GM21723 (cell line): ENCODE results near the gene JARID2.

Experiments
- ATAC-seq: cut with Tn5 transposase; IDR thresholded peaks from one replicate; pipeline ENCODE4 v1.9.1; 2021; ENCODE audit warnings: mild to moderate bottlenecking, moderate library complexity; ENCODE audit not compliant: unreplicated experiment

Gene JARID2

DNA sequence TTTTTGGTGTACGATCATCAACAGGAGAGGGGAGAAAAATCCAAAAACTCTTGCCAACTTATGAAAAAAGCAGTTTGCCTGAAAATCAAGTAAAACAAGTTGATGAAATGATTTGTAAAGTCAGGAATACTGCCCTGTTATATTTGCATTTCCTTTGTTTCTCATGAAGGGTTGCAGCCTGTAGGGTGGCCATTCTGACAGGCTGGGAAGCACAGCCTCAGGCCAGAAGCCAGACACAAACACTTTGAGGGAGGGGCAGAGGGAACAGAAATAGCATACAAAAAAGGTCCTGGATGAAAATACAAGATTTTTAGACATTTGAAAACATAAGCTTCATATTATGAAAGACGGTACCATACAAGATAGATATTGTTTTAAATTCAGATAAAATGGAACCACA, 307.2 kb downstream of the JARID2 start:
- ATAC-seq: no peak

DNA sequence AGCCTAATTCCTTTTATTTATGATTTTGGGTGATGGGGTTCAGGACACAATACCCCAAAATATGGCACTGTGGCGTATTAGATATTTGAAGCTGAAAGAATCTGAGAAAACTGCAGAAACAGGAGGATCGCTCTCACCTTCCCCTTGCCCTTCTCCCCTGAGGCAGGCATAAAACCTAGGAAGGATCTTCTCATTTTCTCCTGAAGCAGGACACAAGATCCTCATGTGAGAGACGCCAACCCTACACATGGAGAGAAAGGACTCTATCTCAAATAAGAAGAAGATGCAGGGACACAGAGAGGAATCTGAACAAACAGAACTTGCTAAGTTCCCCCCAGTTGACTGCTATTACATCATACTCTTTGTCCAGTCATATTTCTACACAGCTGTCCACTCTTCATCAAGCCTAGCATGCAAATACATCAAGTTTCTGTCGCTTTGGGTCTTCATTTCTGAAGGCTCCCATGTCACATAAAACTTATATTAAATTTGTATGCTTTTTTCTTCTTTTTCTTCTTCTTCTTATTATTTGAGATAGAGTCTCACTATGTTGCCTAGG, 307.9 kb downstream of the JARID2 start:
- no peak for ATAC-seq

DNA sequence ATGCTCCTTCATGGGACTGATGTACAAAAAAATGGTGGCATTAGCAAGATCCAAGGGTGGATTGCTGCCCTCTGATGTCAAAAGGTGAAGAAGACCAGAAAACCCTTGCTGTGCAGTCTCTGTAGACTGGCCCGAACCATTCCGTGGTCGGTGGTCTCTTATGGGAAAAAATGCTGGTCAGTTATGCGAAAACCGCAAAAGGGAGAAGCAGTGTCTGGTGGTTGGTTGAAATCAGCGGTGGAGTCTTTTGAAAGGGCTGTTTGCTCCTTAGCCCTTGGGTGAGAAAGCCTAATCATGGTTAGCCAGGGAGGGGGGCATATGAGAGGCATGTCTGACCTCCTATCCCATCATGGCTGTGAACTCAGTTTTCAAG, 308.8 kb downstream of the JARID2 start:
- no peak for ATAC-seq

- ATAC-seq: no peak
Observed at GRCh38 chr6:15555101-15556038, 309.5 kb downstream of the JARID2 start.

- ATAC-seq: no peak
Observed at GRCh38 chr6:15556711-15557110, 310.8 kb downstream of the JARID2 start.

GRCh38 chr6:15557174-15557573, 311.3 kb downstream of the JARID2 start:
- ATAC-seq: no peak

DNA sequence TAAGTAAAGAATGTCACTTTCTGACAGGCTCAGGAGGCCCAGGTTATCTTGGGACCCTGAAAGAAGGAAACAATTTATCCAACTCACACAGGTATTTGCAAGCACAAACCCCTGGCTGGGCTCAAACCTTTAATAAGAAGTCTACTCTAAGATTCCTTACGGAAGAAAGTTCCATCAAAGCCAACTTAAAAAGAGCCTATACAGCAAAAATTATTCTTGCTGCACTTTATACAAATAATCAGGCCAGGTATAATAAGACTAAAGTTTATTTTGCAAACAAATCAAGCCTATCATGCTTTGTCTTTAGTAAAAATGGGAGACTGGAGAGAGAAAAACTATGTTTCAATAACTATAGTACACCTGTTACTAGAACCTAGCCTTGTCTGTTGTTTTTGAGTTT, 314.8 kb downstream of the JARID2 start:
- no peak for ATAC-seq

DNA sequence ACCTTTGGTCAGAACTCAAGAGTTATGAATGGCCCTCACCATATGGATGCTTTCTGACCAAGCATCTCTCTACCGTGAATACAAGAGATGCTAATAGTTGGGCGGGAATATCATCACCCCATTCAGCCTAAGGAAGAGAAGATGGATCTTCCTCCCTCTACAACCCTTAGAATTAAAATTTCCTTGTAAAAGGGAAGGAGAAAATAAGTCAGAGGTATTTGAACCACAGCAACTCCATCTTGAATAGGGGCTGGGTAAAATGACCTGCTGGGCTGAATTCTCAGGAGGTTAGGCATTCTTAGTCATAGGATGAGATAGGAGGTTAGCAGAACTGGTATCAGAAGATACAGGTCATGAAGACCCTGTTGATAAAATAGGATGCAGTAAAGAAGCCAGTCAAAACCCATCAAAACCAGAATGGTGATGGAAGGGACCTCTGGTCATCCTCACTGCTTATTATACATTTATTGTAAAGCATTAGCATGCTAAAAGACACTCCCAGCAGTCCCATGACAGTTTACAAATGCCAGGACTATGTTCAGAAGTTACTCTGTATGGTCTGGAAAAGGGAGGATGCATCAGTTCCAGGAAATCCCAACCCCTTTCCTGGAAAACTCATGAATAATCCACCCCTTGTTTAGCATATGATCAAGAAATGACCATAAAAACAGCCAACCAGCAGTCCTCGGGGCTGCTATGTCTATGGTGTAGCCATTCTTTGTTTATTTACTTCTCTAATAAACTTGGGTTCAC, 315.8 kb downstream of the JARID2 start:
- no peak for ATAC-seq

- no peak for ATAC-seq
Observed at GRCh38 chr6:15562977-15563376, 317.1 kb downstream of the JARID2 start.

GRCh38 chr6:15569035-15569995, 323.4 kb downstream of the JARID2 start:
- no peak for ATAC-seq

DNA sequence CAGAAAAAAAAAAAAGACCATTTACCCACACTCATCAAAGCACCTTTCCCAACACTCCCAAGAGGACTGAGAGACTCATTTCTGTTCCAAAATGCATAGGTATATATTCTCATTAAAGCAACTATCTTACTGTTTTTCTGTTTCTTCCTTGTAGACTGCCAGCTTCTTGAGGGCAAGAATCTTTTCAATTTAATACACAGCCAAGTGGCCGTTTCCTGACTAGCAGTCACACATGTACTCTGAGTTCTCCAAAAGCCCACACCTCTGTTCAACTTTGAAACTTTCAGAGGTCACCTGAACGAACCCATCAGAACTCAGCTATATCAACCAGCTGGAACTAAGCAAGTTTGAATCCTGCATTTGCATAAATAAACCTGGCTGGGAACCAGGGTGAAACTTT, 324.3 kb downstream of the JARID2 start:
- ATAC-seq: no peak
